Caco-2 (cell line): ENCODE results near the gene CDK14. TPM values are rescaled to one million over a fixed set of nuclear protein-coding genes. Genes with fewer than 3 reads are reported as not detected.

Experiments used
- BruUV-seq: library from RNA; stranded (reverse); fragments of 400-500 nt; replicated peaks from 2 replicates; lab custom pipeline; 2021; lab: Mats Ljungman, UMichigan
- CTCF ChIA-PET: fragments of 300-600 bp; sonication (Branson Sonifier 250); formaldehyde crosslinking; loops from one replicate; lab custom pipeline; 2022; ENCODE audit warnings: antibody characterized with exemption; lab: Charles Lee
- POLR2A ChIA-PET: fragments of 300-600 bp; sonication (Branson Sonifier 250); formaldehyde crosslinking; loops from one replicate; lab custom pipeline; 2022; ENCODE audit warnings: antibody characterized with exemption; lab: Charles Lee
- DNase-seq, 2 experiments: peaks; one replicate each; pipeline versions ENCODE4 v3.0.0 to v3.0.0-alpha.2; 2020 to 2022
- H3K27me3 ChIP-seq: replicated peaks from 2 replicates; pipeline ENCODE4 v1.6.0; 2011; ENCODE audit warnings: low read length; ENCODE audit not compliant: control insufficient read depth, insufficient read depth
- H3K36me3 ChIP-seq: 2 replicates; pipeline ENCODE4 v1.5.1; 2011; ENCODE audit warnings: low read length; ENCODE audit not compliant: control insufficient read depth, insufficient read depth
- H3K4me1 ChIP-seq: fragments of 250-450 bp; sonication (Bioruptor Pico); 2 replicates; pipeline ENCODE4 v1.5.1; 2020; ENCODE audit warnings: mild to moderate bottlenecking
- H3K4me3 ChIP-seq: 2 replicates; pipeline ENCODE4 v1.5.1; 2011; ENCODE audit warnings: low read depth, mild to moderate bottlenecking, control low read depth, low read length
- H3K9me3 ChIP-seq: fragments of 250-450 bp; sonication (Bioruptor Pico); 2 replicates; pipeline ENCODE4 v1.5.1; 2020; ENCODE audit warnings: mild to moderate bottlenecking, moderate library complexity
- H3K27ac Mint-ChIP-seq: one replicate; pipeline ENCODE4 v1.8.0; 2022; ENCODE audit warnings: mixed read lengths; ENCODE audit not compliant: unreplicated experiment
- H3K27me3 Mint-ChIP-seq: one replicate; pipeline ENCODE4 v1.8.0; 2022; ENCODE audit warnings: mixed read lengths; ENCODE audit not compliant: insufficient read depth, unreplicated experiment
- H3K36me3 Mint-ChIP-seq: one replicate; pipeline ENCODE4 v1.8.0; 2022; ENCODE audit warnings: mild to moderate bottlenecking, mixed read lengths; ENCODE audit not compliant: insufficient read depth, unreplicated experiment
- H3K4me1 Mint-ChIP-seq: one replicate; pipeline ENCODE4 v1.8.0; 2022; ENCODE audit warnings: low read depth, mixed read lengths; ENCODE audit not compliant: unreplicated experiment
- H3K4me3 Mint-ChIP-seq: one replicate; pipeline ENCODE4 v1.8.0; 2022; ENCODE audit warnings: mild to moderate bottlenecking, moderate library complexity, mixed read lengths; ENCODE audit not compliant: unreplicated experiment
- H3K9me3 Mint-ChIP-seq: one replicate; pipeline ENCODE4 v1.8.0; 2022; ENCODE audit warnings: mixed read lengths; ENCODE audit not compliant: unreplicated experiment
- CTCF ChIP-seq, 2 experiments: fragments of 200-600 bp in 1 of 2; IDR thresholded peaks; 1 replicate in 1 of 2; 2 replicates in 1 of 2; pipeline versions ENCODE4 v1.5.1 to v1.8.0; 2011 to 2022; ENCODE audit warnings: antibody characterized with exemption in 1 of 2, control low read depth in 1 of 2, inconsistent platforms in 1 of 2, low read depth in 1 of 2, low read length in 1 of 2, mild to moderate bottlenecking in 1 of 2, moderate library complexity in 1 of 2; ENCODE audit not compliant: insufficient read depth in 1 of 2, severe bottlenecking in 1 of 2, unreplicated experiment in 1 of 2
- intact Hi-C: fragments of 100-400 bp; cut with micrococcal nuclease; formaldehyde crosslinking; loops from one replicate; pipeline ENCODE4 v1.10.0; 2022; ENCODE audit not compliant: unreplicated experiment
- total RNA-seq: library from RNA; stranded (reverse); gene quantifications from 2 replicates; pipeline ENCODE4 v1.2.3, GENCODE V29; 2022

CDK14 gene
- total RNA-seq, 1 experiment from 2014 or later = 18.2 TPM

GRCh38 chr7:91041901-91042484 lies 445.9 kb downstream of the CDK14 start:
- CTCF ChIA-PET = no interaction called here
- no peaks in the 10 kb centered on the region for H3K9me3 ChIP-seq
- no peaks in the 10 kb centered on the region for H3K4me1 Mint-ChIP-seq

DNA sequence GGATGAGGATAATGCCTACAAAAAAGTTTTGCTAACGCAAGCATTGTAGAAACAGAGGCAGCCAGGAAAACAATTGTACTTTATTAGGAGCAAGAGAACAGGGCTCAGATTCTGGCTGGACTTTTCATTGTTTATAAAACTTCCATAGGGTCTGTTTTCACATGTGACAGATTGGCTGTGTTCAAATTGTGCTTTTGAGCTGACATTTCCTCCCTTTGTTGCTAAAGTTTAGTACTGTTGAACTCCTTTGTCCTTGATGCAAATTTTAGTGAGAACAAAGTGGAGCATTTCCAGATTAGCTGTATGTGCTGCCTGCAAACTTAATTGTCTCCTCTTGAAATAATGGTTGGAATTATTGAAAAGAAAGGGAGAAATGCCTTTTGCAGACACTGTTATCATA lies 447.1 kb downstream of the CDK14 start:
- H3K27me3 ChIP-seq = no peaks in the 10 kb centered on the region
- CTCF ChIA-PET = no interaction called here
- no peaks in the 10 kb centered on the region for H3K9me3 Mint-ChIP-seq
- H3K4me3 Mint-ChIP-seq = no peak overlapping the region
- no peaks in the 10 kb centered on the region for H3K27me3 Mint-ChIP-seq
- no TSS peak for BruUV-seq
- no peaks in the 10 kb centered on the region for H3K4me1 ChIP-seq
- intact Hi-C loops = no loop called here
- H3K4me3 ChIP-seq = no peak overlapping the region
- H3K4me1 Mint-ChIP-seq = no peaks in the 10 kb centered on the region
- no peaks in the 10 kb centered on the region for H3K36me3 ChIP-seq
- POLR2A ChIA-PET = no interaction called here
- H3K36me3 Mint-ChIP-seq = no peaks in the 10 kb centered on the region
- H3K9me3 ChIP-seq = no peaks in the 10 kb centered on the region
- DNase-seq = no peak
- H3K27ac Mint-ChIP-seq = no peak overlapping the region
- no peak for TF ChIP-seq CTCF (IDR thresholded peaks at IDR 0.05; ENCODE audit: insufficient read depth in 1 of 2, low read depth in 1 of 2, low read length in 1 of 2, severe bottlenecking in 1 of 2, unreplicated experiment in 1 of 2)

More at GRCh38 chr7:91041901-91042484, 445.9 kb downstream of the CDK14 start:
- Histone ChIP-seq H3K4me1 (no peaks in the 10 kb centered on the region), H3K27me3 (no peaks in the 10 kb centered on the region), H3K36me3 (no peaks in the 10 kb centered on the region), H3K4me3 (no peak overlapping the region)
- BruUV-seq = no TSS peak
- no peak for TF ChIP-seq CTCF (IDR thresholded peaks at IDR 0.05; ENCODE audit: insufficient read depth in 1 of 2, low read depth in 1 of 2, low read length in 1 of 2, severe bottlenecking in 1 of 2, unreplicated experiment in 1 of 2)
- Mint-ChIP-seq H3K9me3 (no peaks in the 10 kb centered on the region), H3K4me3 (no peak overlapping the region), H3K27me3 (no peaks in the 10 kb centered on the region), H3K36me3 (no peaks in the 10 kb centered on the region), H3K27ac (no peak overlapping the region)
- POLR2A ChIA-PET = no interaction called here
- intact Hi-C loops = no loop called here
- no peak for DNase-seq

GRCh38 chr7:91043924-91044645 lies 448.0 kb downstream of the CDK14 start:
- intact Hi-C loops = no loop called here
- H3K27me3 Mint-ChIP-seq = no peaks in the 10 kb centered on the region
- H3K27ac Mint-ChIP-seq = no peak overlapping the region
- Histone ChIP-seq H3K36me3 (no peaks in the 10 kb centered on the region), H3K27me3 (no peaks in the 10 kb centered on the region), H3K9me3 (no peaks in the 10 kb centered on the region), H3K4me1 (no peaks in the 10 kb centered on the region), H3K4me3 (no peak overlapping the region)
- DNase-seq = no peak
- no peaks in the 10 kb centered on the region for H3K9me3 Mint-ChIP-seq
- no peaks in the 10 kb centered on the region for H3K36me3 Mint-ChIP-seq
- H3K4me1 Mint-ChIP-seq = no peaks in the 10 kb centered on the region
- no TSS peak for BruUV-seq
- TF ChIP-seq CTCF (IDR thresholded peaks at IDR 0.05; ENCODE audit: insufficient read depth in 1 of 2, low read depth in 1 of 2, low read length in 1 of 2, severe bottlenecking in 1 of 2, unreplicated experiment in 1 of 2) = no peak
- H3K4me3 Mint-ChIP-seq = no peak overlapping the region
- CTCF ChIA-PET = no interaction called here
- POLR2A ChIA-PET = no interaction called here
